Panc1 (cell line): ENCODE results near the gene GRIP1. TPM values are rescaled to one million over a fixed set of nuclear protein-coding genes. Genes with fewer than 3 reads are reported as not detected.

Source experiments
- ATAC-seq: fragments of 200-7000 bp; cut with Tn5 transposase; 2 replicates; pipeline ENCODE4 v1.9.1; 2020; ENCODE audit warnings: mild to moderate bottlenecking, moderate library complexity
- BruUV-seq: library from RNA; stranded (reverse); fragments of 400-500 nt; replicated peaks from 2 replicates; lab custom pipeline; 2021; lab: Mats Ljungman, UMichigan
- CTCF ChIA-PET: fragments of 300-600 bp; sonication (Branson Sonifier 250); formaldehyde crosslinking; loops from one replicate; lab custom pipeline; 2022; ENCODE audit warnings: antibody characterized with exemption; lab: Charles Lee
- POLR2A ChIA-PET: fragments of 300-600 bp; sonication (Branson Sonifier 250); formaldehyde crosslinking; loops from one replicate; lab custom pipeline; 2022; ENCODE audit warnings: antibody characterized with exemption; lab: Charles Lee
- DNase-seq: peaks from one replicate; pipeline ENCODE4 v3.0.0-alpha.2; 2010; ENCODE audit warnings: low read depth, low spot score
- H3K27ac ChIP-seq: 2 replicates; pipeline ENCODE4 v1.5.1; 2011; ENCODE audit warnings: mild to moderate bottlenecking, low read length, inconsistent platforms
- H3K27me3 ChIP-seq: fragments of 200-500 bp; sonication (Bioruptor generic); 2 replicates; pipeline ENCODE4 v1.6.0; 2014; ENCODE audit warnings: low read length, inconsistent platforms; ENCODE audit not compliant: control insufficient read depth, insufficient read depth
- H3K36me3 ChIP-seq: fragments of 200-500 bp; sonication (Bioruptor generic); 2 replicates; pipeline ENCODE4 v1.5.1; 2014; ENCODE audit warnings: inconsistent platforms, mild to moderate bottlenecking, low read length, moderate library complexity; ENCODE audit not compliant: control insufficient read depth, insufficient read depth
- H3K4me1 ChIP-seq: 2 replicates; pipeline ENCODE4 v1.5.1; 2011; ENCODE audit warnings: inconsistent platforms, mild to moderate bottlenecking, low read length, moderate library complexity; ENCODE audit not compliant: control insufficient read depth, insufficient read depth
- H3K4me3 ChIP-seq, 2 experiments: 2 replicates each; pipeline ENCODE4 v1.5.1; 2011 to 2012; ENCODE audit warnings: low read depth in 2 of 2, low read length in 2 of 2, mild to moderate bottlenecking in 2 of 2, inconsistent platforms in 1 of 2, moderate library complexity in 1 of 2
- H3K9me3 ChIP-seq: fragments of 200-500 bp; sonication (Bioruptor generic); 2 replicates; pipeline ENCODE4 v1.5.1; 2014; ENCODE audit warnings: low read depth, mild to moderate bottlenecking, inconsistent platforms, low read length, moderate library complexity; ENCODE audit not compliant: control insufficient read depth, insufficient read depth
- CTCF ChIP-seq: fragments of 450-650 bp; IDR thresholded peaks from 2 replicates; pipeline ENCODE4 v1.5.1; 2017; ENCODE audit warnings: mild to moderate bottlenecking
- POLR2AphosphoS5 ChIP-seq: IDR thresholded peaks from 2 replicates; pipeline ENCODE4 v1.6.1; 2012; ENCODE audit warnings: mild to moderate bottlenecking, low read depth, low read length, moderate library complexity
- REST ChIP-seq, 2 experiments: IDR thresholded peaks; 2 replicates each; pipeline ENCODE4 v1.6.1; 2011 to 2012; ENCODE audit warnings: low read depth in 2 of 2, control low read depth in 1 of 2, low read length in 1 of 2, mild to moderate bottlenecking in 1 of 2, moderate library complexity in 1 of 2; ENCODE audit not compliant: insufficient read depth in 1 of 2
- SIN3A ChIP-seq: IDR thresholded peaks from 2 replicates; pipeline ENCODE4 v1.6.1; 2012; ENCODE audit warnings: low read depth, mild to moderate bottlenecking, low read length, moderate library complexity, borderline replicate concordance; ENCODE audit not compliant: insufficient read depth
- TCF7L2 ChIP-seq: IDR thresholded peaks from 2 replicates; pipeline ENCODE4 v1.6.1; 2011; ENCODE audit warnings: mild to moderate bottlenecking, low read depth, low read length, inconsistent platforms
- in situ Hi-C: cut with HindIII; loops from 2 replicates; pipeline ENCODE4 v1.10.0; 2016; ENCODE audit warnings: low sequenced_read_pairs, low pct_unique_long_range_greater_than_20kb
- intact Hi-C: fragments of 100-400 bp; cut with micrococcal nuclease; formaldehyde crosslinking; loops from one replicate; pipeline ENCODE4 v1.10.0; 2022; ENCODE audit not compliant: unreplicated experiment
- total RNA-seq: library from RNA; stranded (reverse); gene quantifications from one replicate; pipeline ENCODE4 v1.2.1, GENCODE V29; 2021; ENCODE audit not compliant: unreplicated experiment

The GRIP1 gene
- total RNA-seq, 1 experiment from 2014 or later: 9.2 TPM

- Histone ChIP-seq H3K27ac (no peak overlapping the region), H3K36me3 (no peaks in the 10 kb centered on the region), H3K9me3 (no peaks in the 10 kb centered on the region), H3K4me1 (no peaks in the 10 kb centered on the region), H3K4me3 (no peak overlapping the region), H3K27me3 (no peaks in the 10 kb centered on the region)
- ChIA-PET CTCF (no interaction called here), POLR2A (no interaction called here)
- intact Hi-C loops: no loop called here
- no TSS peak for BruUV-seq
- in situ Hi-C loops: no loop called here
- TF ChIP-seq POLR2AphosphoS5: no peak
- TF ChIP-seq TCF7L2: no peak
- no peak for TF ChIP-seq REST (IDR thresholded peaks at IDR 0.05; ENCODE audit: insufficient read depth in 1 of 2, low read depth in 2 of 2, low read length in 1 of 2)
- TF ChIP-seq CTCF: no peak
- TF ChIP-seq SIN3A: no peak
- no peak for DNase-seq
- ATAC-seq: no peak
These were observed 170.9 kb downstream of the GRIP1 start for GRCh38 chr12:66508025-66508424.

DNA sequence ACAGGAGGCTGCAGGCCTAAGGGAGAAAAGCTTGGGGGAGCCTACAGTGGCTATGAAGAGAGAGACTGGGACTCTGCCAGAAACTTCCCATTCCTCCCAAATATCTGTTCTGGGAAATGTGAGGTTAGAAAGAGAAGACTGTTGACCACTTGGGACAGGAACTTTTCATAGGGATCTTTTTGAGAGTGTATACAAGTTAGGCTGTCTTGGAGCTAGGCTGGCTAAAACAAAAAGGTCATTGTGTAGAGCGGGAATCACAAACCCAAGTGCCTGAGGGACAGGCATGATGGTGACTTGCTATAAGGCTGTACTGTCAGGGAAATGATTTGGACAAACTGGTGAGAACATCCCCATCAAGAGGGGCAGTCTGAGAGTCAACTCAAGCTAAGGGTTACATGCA, 175.1 kb downstream of the GRIP1 start:
- intact Hi-C loops: no loop called here
- Histone ChIP-seq H3K4me3 (no peak overlapping the region), H3K36me3 (no peaks in the 10 kb centered on the region), H3K27ac (no peak overlapping the region), H3K9me3 (no peaks in the 10 kb centered on the region), H3K27me3 (0 out of 2 replicates have a peak, but pooled peaks cover 2% of the 10 kb centered on the region), H3K4me1 (no peaks in the 10 kb centered on the region)
- no peak for DNase-seq
- TF ChIP-seq POLR2AphosphoS5 (no peak), TCF7L2 (no peak), SIN3A (no peak), CTCF (no peak), REST (IDR thresholded peaks at IDR 0.05; ENCODE audit: insufficient read depth in 1 of 2, low read depth in 2 of 2, low read length in 1 of 2) (no peak)
- no peak for ATAC-seq
- POLR2A ChIA-PET: no interaction called here
- CTCF ChIA-PET: no interaction called here
- BruUV-seq: no TSS peak
- in situ Hi-C loops: no loop called here
